ACHN (cell line): ENCODE measurements around the gene CMSS1.

Experiments used
- DNase-seq: peaks from one replicate; pipeline ENCODE4 v3.0.0-alpha.2; 2015
- in situ Hi-C: cut with HindIII; loops from 2 replicates; pipeline ENCODE4 v1.10.0; 2017; ENCODE audit warnings: low sequenced_read_pairs, low pct_ligation_motif_present, low pct_unique_long_range_greater_than_20kb

The CMSS1 gene

GRCh38 chr3:100151024-100151707 lies 333.5 kb downstream of the CMSS1 start:
- DNase-seq = no peak
- in situ Hi-C loops = no loop called here

GRCh38 chr3:100154171-100154570 lies 336.5 kb downstream of the CMSS1 start:
- in situ Hi-C loops = no loop called here
- no peak for DNase-seq

GRCh38 chr3:100155128-100155527 lies 337.5 kb downstream of the CMSS1 start:
- no peak for DNase-seq
- in situ Hi-C loops = no loop called here

- in situ Hi-C loops = no loop called here
- DNase-seq = no peak
Measured at GRCh38 chr3:100155590-100155989, 337.9 kb downstream of the CMSS1 start.

- in situ Hi-C loops = no loop called here
- DNase-seq = no peak
Measured at GRCh38 chr3:100157685-100158084, 340.0 kb downstream of the CMSS1 start.

- in situ Hi-C loops = no loop called here
- no peak for DNase-seq
Measured at GRCh38 chr3:100158918-100159330, 341.3 kb downstream of the CMSS1 start.

GRCh38 chr3:100159331-100160153 lies 341.9 kb downstream of the CMSS1 start:
- no peak for DNase-seq
- in situ Hi-C loops = no loop called here

- in situ Hi-C loops = no loop called here
- DNase-seq = no peak
Measured at GRCh38 chr3:100160521-100160920, 342.9 kb downstream of the CMSS1 start.

- DNase-seq = no peak
- in situ Hi-C loops = no loop called here
Measured at GRCh38 chr3:100163787-100164186, 346.1 kb downstream of the CMSS1 start.

GRCh38 chr3:100164743-100165142 lies 347.1 kb downstream of the CMSS1 start:
- in situ Hi-C loops = no loop called here
- no peak for DNase-seq

GRCh38 chr3:100165926-100166550 lies 348.4 kb downstream of the CMSS1 start:
- in situ Hi-C loops = no loop called here

GRCh38 chr3:100169201-100169920 lies 351.7 kb downstream of the CMSS1 start:
- in situ Hi-C loops = no loop called here
- DNase-seq = no peak

More at GRCh38 chr3:100165926-100166550, 348.4 kb downstream of the CMSS1 start:
- no peak for DNase-seq

- DNase-seq = no peak
- in situ Hi-C loops = no loop called here
Measured at GRCh38 chr3:100170486-100170885, 352.8 kb downstream of the CMSS1 start.

GRCh38 chr3:100171211-100171914 lies 353.7 kb downstream of the CMSS1 start:
- in situ Hi-C loops = no loop called here
- no peak for DNase-seq

GRCh38 chr3:100173961-100174360 lies 356.3 kb downstream of the CMSS1 start:
- in situ Hi-C loops = no loop called here

GRCh38 chr3:100175637-100176280 lies 358.1 kb downstream of the CMSS1 start:
- in situ Hi-C loops = no loop called here
- no peak for DNase-seq

More at GRCh38 chr3:100173961-100174360, 356.3 kb downstream of the CMSS1 start:
- no peak for DNase-seq

- in situ Hi-C loops = no loop called here
- DNase-seq = no peak
Measured at GRCh38 chr3:100179692-100180349, 362.2 kb downstream of the CMSS1 start.
